H9 (cell line): ENCODE measurements around the gene C19orf25. TPM values are rescaled to one million over a fixed set of nuclear protein-coding genes. Genes with fewer than 3 reads are reported as not detected.

Experiments
- DNase-seq: peaks from one replicate; pipeline ENCODE4 v3.0.0-alpha.2; 2017
- H2AFZ ChIP-seq: one replicate; pipeline ENCODE4 v1.6.1; 2013; ENCODE audit warnings: mild to moderate bottlenecking, low read length, control low read depth, moderate library complexity
- H2AK5ac ChIP-seq: 2 replicates; pipeline ENCODE4 v1.6.1; 2013; ENCODE audit warnings: low read length, control low read depth, mixed read lengths; ENCODE audit not compliant: insufficient read length
- H2BK120ac ChIP-seq: one replicate; pipeline ENCODE4 v1.6.1; 2013; ENCODE audit warnings: low read depth, mild to moderate bottlenecking, low read length, control low read depth, inconsistent platforms; ENCODE audit not compliant: poor library complexity, severe bottlenecking
- H2BK12ac ChIP-seq: 2 replicates; pipeline ENCODE4 v1.6.1; 2013; ENCODE audit warnings: low read length, control low read depth, mixed read lengths, low read depth; ENCODE audit not compliant: insufficient read length
- H2BK15ac ChIP-seq: 2 replicates; pipeline ENCODE4 v1.6.1; 2013; ENCODE audit warnings: low read depth, low read length, control low read depth
- H2BK20ac ChIP-seq: one replicate; pipeline ENCODE4 v1.6.1; 2013; ENCODE audit warnings: low read depth, mild to moderate bottlenecking, low read length, control low read depth, inconsistent platforms; ENCODE audit not compliant: poor library complexity, severe bottlenecking
- H2BK5ac ChIP-seq: 2 replicates; pipeline ENCODE4 v1.6.1; 2013; ENCODE audit warnings: low read length, control low read depth, mixed read lengths; ENCODE audit not compliant: insufficient read length
- H3K14ac ChIP-seq: 2 replicates; pipeline ENCODE4 v1.6.1; 2013; ENCODE audit warnings: low read length, control low read depth; ENCODE audit not compliant: insufficient read depth
- H3K18ac ChIP-seq: 2 replicates; pipeline ENCODE4 v1.6.1; 2013; ENCODE audit warnings: low read depth, mild to moderate bottlenecking, mixed read lengths, low read length, control low read depth; ENCODE audit not compliant: insufficient read length
- H3K23ac ChIP-seq: 2 replicates; pipeline ENCODE4 v1.6.1; 2013; ENCODE audit warnings: low read length, control low read depth, mixed read lengths, low read depth; ENCODE audit not compliant: insufficient read length
- H3K23me2 ChIP-seq: 2 replicates; pipeline ENCODE4 v1.6.1; 2013; ENCODE audit warnings: low read depth, mild to moderate bottlenecking, mixed read lengths, low read length, control low read depth; ENCODE audit not compliant: insufficient read length, poor library complexity, severe bottlenecking
- H3K27ac ChIP-seq: 2 replicates; pipeline ENCODE4 v1.5.1; 2013; ENCODE audit warnings: low read length, control low read depth, mixed read lengths, low read depth; ENCODE audit not compliant: insufficient read length
- H3K27me3 ChIP-seq: 2 replicates; pipeline ENCODE4 v1.6.1; 2013; ENCODE audit warnings: low read length, control low read depth, inconsistent platforms; ENCODE audit not compliant: insufficient read depth
- H3K4ac ChIP-seq: 2 replicates; pipeline ENCODE4 v1.6.1; 2013; ENCODE audit warnings: low read depth, mild to moderate bottlenecking, control low read depth, inconsistent platforms, low read length, moderate library complexity
- H3K4me1 ChIP-seq: 2 replicates; pipeline ENCODE4 v1.6.1; 2013; ENCODE audit warnings: low read length, control low read depth, inconsistent platforms; ENCODE audit not compliant: insufficient read depth
- H3K4me2 ChIP-seq: 2 replicates; pipeline ENCODE4 v1.6.1; 2013; ENCODE audit warnings: low read length, control low read depth, mixed read lengths; ENCODE audit not compliant: insufficient read length, insufficient read depth
- H3K56ac ChIP-seq: 2 replicates; pipeline ENCODE4 v1.6.1; 2013; ENCODE audit warnings: low read depth, mild to moderate bottlenecking, mixed read lengths, low read length, control low read depth; ENCODE audit not compliant: insufficient read length
- H3K79me1 ChIP-seq: 2 replicates; pipeline ENCODE4 v1.6.1; 2013; ENCODE audit warnings: low read depth, mild to moderate bottlenecking, moderate library complexity, low read length, control low read depth, inconsistent platforms; ENCODE audit not compliant: insufficient read depth, poor library complexity, severe bottlenecking
- H3K79me2 ChIP-seq: 2 replicates; pipeline ENCODE4 v1.6.1; 2013; ENCODE audit warnings: low read length, control low read depth, inconsistent platforms; ENCODE audit not compliant: insufficient read depth
- H3K9ac ChIP-seq: 2 replicates; pipeline ENCODE4 v1.6.1; 2013; ENCODE audit warnings: low read length, control low read depth, mixed read lengths; ENCODE audit not compliant: insufficient read length; ENCODE audit errors: extremely low read depth
- H3K9me3 ChIP-seq: one replicate; pipeline ENCODE4 v1.6.1; 2013; ENCODE audit warnings: low read depth, low read length, inconsistent platforms; ENCODE audit not compliant: control insufficient read depth
- H3T11ph ChIP-seq: one replicate; pipeline ENCODE4 v1.6.1; 2013; ENCODE audit warnings: mild to moderate bottlenecking, low read length, control low read depth, inconsistent platforms
- H4K20me1 ChIP-seq: one replicate; pipeline ENCODE4 v1.6.1; 2013; ENCODE audit not compliant: control insufficient read depth, insufficient read length, insufficient read depth
- H4K5ac ChIP-seq: 2 replicates; pipeline ENCODE4 v1.6.1; 2013; ENCODE audit warnings: low read depth, mild to moderate bottlenecking, mixed read lengths, low read length, control low read depth; ENCODE audit not compliant: insufficient read length
- H4K8ac ChIP-seq: replicated peaks from 2 replicates; pipeline ENCODE4 v1.6.1; 2013; ENCODE audit warnings: low read length, control low read depth, mixed read lengths, low read depth; ENCODE audit not compliant: insufficient read length
- H4K91ac ChIP-seq: 2 replicates; pipeline ENCODE4 v1.6.1; 2013; ENCODE audit warnings: low read depth, mild to moderate bottlenecking, moderate library complexity, mixed read lengths, low read length, control low read depth; ENCODE audit not compliant: insufficient read length
- H3K27ac Mint-ChIP-seq, 3 experiments: 2 replicates in 2 of 3; 3 replicates in 1 of 3; pipeline ENCODE4 v1.8.0; 2020 to 2021; ENCODE audit warnings: mixed read lengths in 3 of 3, mild to moderate bottlenecking in 1 of 3, moderate library complexity in 1 of 3
- H3K27me3 Mint-ChIP-seq: 2 replicates; pipeline ENCODE4 v1.8.0; 2021; ENCODE audit warnings: low read depth, mild to moderate bottlenecking, moderate library complexity, mixed read lengths
- H3K36me3 Mint-ChIP-seq, 3 experiments: 2 replicates in 2 of 3; 3 replicates in 1 of 3; pipeline ENCODE4 v1.8.0; 2020 to 2021; ENCODE audit warnings: low read depth in 3 of 3, mixed read lengths in 3 of 3; ENCODE audit not compliant: insufficient read depth in 1 of 3
- H3K4me1 Mint-ChIP-seq, 2 experiments: 2 replicates each; pipeline ENCODE4 v1.8.0; 2020; ENCODE audit warnings: mixed read lengths in 2 of 2
- H3K4me3 Mint-ChIP-seq, 2 experiments: 2 replicates in 1 of 2; 3 replicates in 1 of 2; pipeline ENCODE4 v1.8.0; 2020 to 2021; ENCODE audit warnings: mild to moderate bottlenecking in 2 of 2, mixed read lengths in 2 of 2, moderate library complexity in 1 of 2
- H3K9me3 Mint-ChIP-seq, 2 experiments: 2 replicates in 1 of 2; 3 replicates in 1 of 2; pipeline ENCODE4 v1.8.0; 2020; ENCODE audit warnings: mild to moderate bottlenecking in 2 of 2, mixed read lengths in 2 of 2, moderate library complexity in 1 of 2
- WGBS: extraction: QIAGEN DNeasy Blood & Tissue Kit; methylation state at CpG from one replicate; pipeline ENCODE4 v1.1.7; 2013; ENCODE audit warnings: missing lambda C conversion rate, low lambda C conversion rate, mixed read lengths; ENCODE audit not compliant: insufficient read length; ENCODE audit errors: extremely low coverage; 5-methylcytosine and 5-hydroxymethylcytosine counted together
- total RNA-seq: library from RNA; stranded (reverse); gene quantifications from 2 replicates; pipeline ENCODE4 v1.2.1, GENCODE V29; 2021
- TF ChIP-seq, protein P1 (sequence below): fragments of 200-600 bp; sonication (generic); conservative IDR thresholded peaks from 3 replicates; pipeline ENCODE4 v1.8.0; 2021; ENCODE audit warnings: antibody characterized with exemption, mild to moderate bottlenecking

C19orf25 gene
- total RNA-seq, 1 experiment from 2014 or later, result 36.8 TPM

DNA sequence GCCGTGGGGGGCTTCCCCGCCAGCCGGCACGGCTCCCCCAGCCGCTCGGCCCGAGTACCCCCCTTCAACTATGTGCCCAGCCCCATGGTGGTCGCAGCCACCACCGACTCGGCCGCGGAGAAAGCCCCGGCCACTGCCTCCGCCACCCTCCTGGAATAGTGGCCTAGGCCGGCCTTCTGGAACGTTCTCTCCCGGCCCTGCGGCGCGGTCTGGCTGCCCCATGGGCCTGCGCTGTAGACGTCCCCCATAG lies 9.0 kb downstream of the C19orf25 start:
- H3K27me3 Mint-ChIP-seq, result peaks cover 70% of the 10 kb centered on the region
- H4K5ac ChIP-seq, result no peak overlapping the region
- DNase-seq, result no peak
- no peak overlapping the region for H3K9ac ChIP-seq
- no peak overlapping the region for H3K4ac ChIP-seq
- H3K27ac Mint-ChIP-seq, result no peak overlapping the region
- TF ChIP-seq, protein P1, sequence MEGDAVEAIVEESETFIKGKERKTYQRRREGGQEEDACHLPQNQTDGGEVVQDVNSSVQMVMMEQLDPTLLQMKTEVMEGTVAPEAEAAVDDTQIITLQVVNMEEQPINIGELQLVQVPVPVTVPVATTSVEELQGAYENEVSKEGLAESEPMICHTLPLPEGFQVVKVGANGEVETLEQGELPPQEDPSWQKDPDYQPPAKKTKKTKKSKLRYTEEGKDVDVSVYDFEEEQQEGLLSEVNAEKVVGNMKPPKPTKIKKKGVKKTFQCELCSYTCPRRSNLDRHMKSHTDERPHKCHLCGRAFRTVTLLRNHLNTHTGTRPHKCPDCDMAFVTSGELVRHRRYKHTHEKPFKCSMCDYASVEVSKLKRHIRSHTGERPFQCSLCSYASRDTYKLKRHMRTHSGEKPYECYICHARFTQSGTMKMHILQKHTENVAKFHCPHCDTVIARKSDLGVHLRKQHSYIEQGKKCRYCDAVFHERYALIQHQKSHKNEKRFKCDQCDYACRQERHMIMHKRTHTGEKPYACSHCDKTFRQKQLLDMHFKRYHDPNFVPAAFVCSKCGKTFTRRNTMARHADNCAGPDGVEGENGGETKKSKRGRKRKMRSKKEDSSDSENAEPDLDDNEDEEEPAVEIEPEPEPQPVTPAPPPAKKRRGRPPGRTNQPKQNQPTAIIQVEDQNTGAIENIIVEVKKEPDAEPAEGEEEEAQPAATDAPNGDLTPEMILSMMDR, result no peak
- no peak overlapping the region for H3K18ac ChIP-seq
- no CpG with 5 or more reads among the region's 22 CpGs for WGBS
- peaks cover 2 to 9% of the 10 kb centered on the region in 2 experiments; a peak in 3 of 4 replicates for H3K4me1 Mint-ChIP-seq
- no peak overlapping the region for H2AFZ ChIP-seq
- no peak overlapping the region for H2BK20ac ChIP-seq
- H3K9me3 Mint-ChIP-seq, result no peaks in the 10 kb centered on the region
- H4K20me1 ChIP-seq, result peaks cover 3% of the 10 kb centered on the region
- no peak overlapping the region for H2AK5ac ChIP-seq
- H2BK12ac ChIP-seq, result no peak overlapping the region
- H3K27ac ChIP-seq, result no peak overlapping the region
- H3K56ac ChIP-seq, result no peak overlapping the region
- H3K27me3 ChIP-seq, result peaks cover 54% of the 10 kb centered on the region
- H2BK120ac ChIP-seq, result no peak overlapping the region
- peak overlapping the region; percentile 14 to 75; a peak in 4 of 5 replicates for H3K4me3 Mint-ChIP-seq
- H3K36me3 Mint-ChIP-seq, result no peaks in the 10 kb centered on the region
- H3K23ac ChIP-seq, result no peak overlapping the region
- H2BK15ac ChIP-seq, result no peak overlapping the region
- peaks cover 9% of the 10 kb centered on the region for H3K23me2 ChIP-seq
- no peak overlapping the region for H3K4me2 ChIP-seq
- H4K8ac ChIP-seq, result no peak overlapping the region
- H3K79me2 ChIP-seq, result no peaks in the 10 kb centered on the region
- H2BK5ac ChIP-seq, result no peak overlapping the region
- H4K91ac ChIP-seq, result no peak overlapping the region
- no peak overlapping the region for H3K14ac ChIP-seq
- no peaks in the 10 kb centered on the region for H3K4me1 ChIP-seq
- H3K9me3 ChIP-seq, result no peaks in the 10 kb centered on the region
- no peaks in the 10 kb centered on the region for H3K79me1 ChIP-seq
- H3T11ph ChIP-seq, result no peak overlapping the region
